GM19397 (cell line): ENCODE data around the gene ALDH1A3.

Experiments used
- ATAC-seq: cut with Tn5 transposase; IDR thresholded peaks from one replicate; pipeline ENCODE4 v1.9.1; 2021; ENCODE audit warnings: mild to moderate bottlenecking, moderate library complexity; ENCODE audit not compliant: unreplicated experiment

ALDH1A3 gene

GRCh38 chr15:100900795-100901169, 21.2 kb downstream of the ALDH1A3 start:
- no peak for ATAC-seq

- ATAC-seq, result no peak
Measured at GRCh38 chr15:100901296-100901695, 21.7 kb downstream of the ALDH1A3 start.

GRCh38 chr15:100901702-100902435, 22.2 kb downstream of the ALDH1A3 start:
- no peak for ATAC-seq

- ATAC-seq, result no peak
Measured at GRCh38 chr15:100902436-100903167, 23.0 kb downstream of the ALDH1A3 start.

- ATAC-seq, result no peak
Measured at GRCh38 chr15:100903168-100903554, 23.5 kb downstream of the ALDH1A3 start.

- no peak for ATAC-seq
Measured at GRCh38 chr15:100905850-100906249, 26.2 kb downstream of the ALDH1A3 start.

GRCh38 chr15:100908466-100908865, 28.8 kb downstream of the ALDH1A3 start:
- ATAC-seq, result no peak

GRCh38 chr15:100909565-100909964, 29.9 kb downstream of the ALDH1A3 start:
- no peak for ATAC-seq

GRCh38 chr15:100909989-100910955, 30.6 kb downstream of the ALDH1A3 start:
- ATAC-seq, result no peak

- ATAC-seq, result no peak
Measured at GRCh38 chr15:100911086-100911485, 31.5 kb downstream of the ALDH1A3 start.

GRCh38 chr15:100913961-100914360, 34.3 kb downstream of the ALDH1A3 start:
- ATAC-seq, result no peak

GRCh38 chr15:100914876-100915275, 35.2 kb downstream of the ALDH1A3 start:
- no peak for ATAC-seq

- peak; percentile 65 for ATAC-seq
Measured at GRCh38 chr15:100918034-100918689, 38.5 kb downstream of the ALDH1A3 start.

GRCh38 chr15:100918690-100919480, 39.3 kb downstream of the ALDH1A3 start, which contains the start of gene LRRK1:
Gene LRRK1 (plus strand): TSS chr15:100919357. CDS start chr15:100924633, 5,276 bp downstream.
- peak; percentile 35 for ATAC-seq

- ATAC-seq, result peak; percentile 10
Measured at GRCh38 chr15:100919481-100920405, 40.1 kb downstream of the ALDH1A3 start.

- ATAC-seq, result no peak
Measured at GRCh38 chr15:100920516-100921135, 41.0 kb downstream of the ALDH1A3 start.

GRCh38 chr15:100922192-100923040, 42.8 kb downstream of the ALDH1A3 start:
- no peak for ATAC-seq
